Measurements from ENCODE around the gene SBDS.
"Not testable (repeated sequence)": the region's sequence is repeated elsewhere in the genome, so short reads cannot be mapped to it uniquely, and the experiment has no call there.

The SBDS gene

DNA sequence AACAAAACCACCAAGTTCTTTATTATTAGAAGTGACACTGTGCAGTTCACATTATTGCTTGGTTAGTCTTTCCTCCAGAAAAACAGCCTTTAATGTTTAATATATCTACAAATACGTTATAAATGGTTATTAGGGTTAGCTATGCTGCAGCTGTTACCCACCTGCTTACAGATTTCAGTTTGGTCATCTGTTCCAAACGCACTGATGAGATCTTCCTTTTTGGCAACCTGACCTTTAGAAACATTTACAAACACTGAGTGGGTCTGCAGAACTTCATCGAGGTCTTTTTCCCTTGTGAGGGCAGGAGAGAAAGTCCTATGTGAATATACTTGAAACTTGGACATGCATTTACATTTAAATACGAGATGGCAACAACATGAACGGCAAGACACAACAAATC lies 1.3 kb downstream of the SBDS start:
- DNase-seq: not testable (repeated sequence)

DNA sequence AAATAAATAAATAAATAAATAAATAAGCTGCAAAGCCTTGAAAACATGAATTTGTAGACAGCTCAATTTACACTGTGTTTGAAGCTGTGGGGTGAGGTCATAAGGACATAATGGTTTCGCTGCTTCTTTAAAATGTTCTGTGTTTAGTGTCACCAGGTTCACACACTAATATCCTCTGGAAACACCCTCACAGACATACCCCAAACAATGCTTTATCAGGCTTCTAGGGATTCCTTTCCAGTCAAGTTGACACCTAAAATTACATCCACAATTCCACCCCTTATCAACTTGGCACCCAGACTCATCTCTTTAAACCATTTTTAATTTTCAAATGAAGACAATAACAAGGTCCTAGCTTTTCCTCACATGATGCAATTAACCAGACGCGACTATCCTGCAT lies 5.8 kb downstream of the SBDS start:
- not testable (repeated sequence) for DNase-seq

DNA sequence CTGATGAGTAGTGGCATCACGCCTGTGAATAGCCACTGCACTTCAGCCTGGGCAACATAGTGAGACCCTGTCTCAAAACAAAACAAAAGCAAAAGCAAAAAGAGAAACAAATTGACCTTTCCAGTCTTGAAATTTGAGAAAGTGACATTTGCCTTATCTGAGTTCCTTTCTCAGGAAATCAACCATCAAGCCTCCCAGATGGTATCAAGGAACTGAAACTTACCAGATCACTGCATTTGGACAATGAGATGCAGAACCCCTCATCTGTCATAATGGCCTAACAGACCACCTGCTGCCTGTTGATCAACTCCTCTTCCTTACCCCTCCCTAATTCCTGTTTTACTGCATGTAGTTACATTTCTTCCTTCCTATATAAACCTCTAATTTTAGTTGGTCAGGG lies 15.1 kb downstream of the SBDS start:
- DNase-seq: not testable (repeated sequence)

DNA sequence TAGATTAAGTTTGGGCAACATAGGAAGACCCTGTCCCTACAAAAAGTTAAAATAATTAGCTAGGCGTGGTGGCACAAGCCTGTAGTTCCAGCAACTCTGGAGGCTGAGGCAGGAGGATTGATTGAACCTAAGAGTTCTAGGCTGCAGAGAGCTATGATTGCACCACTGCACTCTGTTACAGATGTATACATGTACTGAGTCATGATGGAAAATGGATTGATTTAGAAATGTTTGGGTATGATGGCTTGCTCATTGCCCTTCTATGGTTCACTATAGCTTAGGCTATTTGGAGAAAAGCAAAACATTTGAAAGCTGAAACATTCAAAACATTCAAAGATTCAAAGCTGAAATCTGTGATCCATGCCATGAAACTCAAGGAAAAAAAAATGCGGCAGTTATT lies 16.4 kb downstream of the SBDS start:
- DNase-seq: not testable (repeated sequence)

DNA sequence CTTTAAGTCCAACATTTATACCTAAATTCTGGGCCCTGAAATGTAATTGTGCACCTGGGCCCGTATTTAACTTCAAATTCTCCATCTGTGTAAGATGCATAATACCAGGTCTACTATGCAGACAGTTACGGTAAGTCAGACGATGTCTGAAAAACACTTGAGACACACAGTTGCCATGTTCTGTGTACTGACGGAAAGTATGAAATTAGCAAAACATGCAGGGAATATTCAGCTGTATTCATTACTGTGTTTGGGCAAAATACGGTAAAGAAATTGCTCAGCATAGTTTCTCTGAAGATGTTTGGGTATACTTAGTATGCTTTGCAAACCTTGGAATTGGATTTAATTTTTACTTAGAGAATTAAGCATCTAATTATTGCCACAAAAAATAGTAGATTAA lies 17.1 kb downstream of the SBDS start:
- DNase-seq: not testable (repeated sequence)

DNA sequence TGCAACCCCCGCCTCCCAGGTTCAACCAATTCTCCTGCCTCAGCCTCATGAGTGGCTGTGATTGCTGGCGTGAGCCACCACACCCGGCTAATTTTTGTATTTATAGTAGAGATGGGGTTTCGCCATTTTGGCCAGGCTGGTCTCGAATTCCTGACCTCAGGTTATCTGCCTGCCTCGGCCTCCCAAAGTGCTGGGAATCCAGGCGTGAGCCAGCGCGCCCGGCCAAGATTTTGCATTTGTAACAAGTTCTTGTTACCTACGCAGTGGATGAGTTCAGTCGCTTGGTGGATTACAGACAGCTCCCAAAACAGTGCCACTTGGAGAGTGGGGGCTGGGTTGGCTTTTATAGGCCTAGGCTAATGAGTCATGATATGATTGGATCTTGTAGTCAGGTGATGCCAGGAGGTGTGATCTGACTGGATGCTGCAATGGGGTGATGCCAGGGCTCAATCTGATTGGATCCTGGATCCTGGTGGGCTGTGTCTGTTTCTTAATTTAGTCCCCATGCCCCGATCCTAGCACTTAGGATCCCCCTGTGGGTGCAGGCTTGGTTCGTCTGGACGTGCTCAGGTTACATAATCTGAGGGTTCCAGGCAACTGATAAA lies 20.3 kb downstream of the SBDS start:
- no peak for DNase-seq

DNA sequence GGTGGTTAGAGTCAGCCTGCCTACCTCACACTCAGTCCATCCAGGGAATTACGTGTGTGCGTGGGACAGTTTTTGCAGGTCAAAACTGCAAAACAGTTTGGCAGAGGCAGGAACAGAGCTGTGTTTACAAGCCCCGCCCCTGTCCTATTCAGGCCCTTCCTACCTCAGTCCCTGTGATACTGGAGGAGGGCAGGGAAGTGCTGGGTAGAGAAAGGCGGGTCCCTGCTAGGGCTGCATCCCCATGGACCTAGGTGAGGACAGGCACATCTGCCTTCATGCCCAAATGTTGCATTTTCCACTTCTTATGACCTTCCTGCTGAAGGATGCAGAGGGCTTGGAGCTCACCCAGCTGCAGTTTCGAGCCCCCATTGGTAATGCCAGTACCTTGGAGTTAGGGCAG lies 25.1 kb downstream of the SBDS start:
- no peak for DNase-seq

DNA sequence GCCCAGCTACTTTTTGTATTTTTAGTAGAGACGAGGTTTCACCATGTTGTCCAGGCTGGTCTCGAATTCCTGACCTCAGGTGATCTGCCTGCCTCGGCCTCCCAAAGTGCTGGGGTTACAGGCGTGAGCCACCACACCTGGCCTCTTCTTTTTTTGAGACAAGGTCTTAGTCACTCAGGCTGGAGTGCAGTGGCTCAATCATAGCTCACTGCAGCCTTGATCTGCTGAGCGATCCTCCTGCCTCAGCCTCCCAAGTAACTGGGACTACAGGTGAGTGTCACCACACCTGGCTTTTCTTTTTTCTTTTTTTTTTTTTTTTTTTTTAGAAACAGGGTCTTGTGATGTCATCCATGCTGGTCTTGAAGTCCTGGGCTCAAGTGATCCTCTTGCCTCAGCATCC lies 26.4 kb downstream of the SBDS start:
- not testable (repeated sequence) for DNase-seq

DNA sequence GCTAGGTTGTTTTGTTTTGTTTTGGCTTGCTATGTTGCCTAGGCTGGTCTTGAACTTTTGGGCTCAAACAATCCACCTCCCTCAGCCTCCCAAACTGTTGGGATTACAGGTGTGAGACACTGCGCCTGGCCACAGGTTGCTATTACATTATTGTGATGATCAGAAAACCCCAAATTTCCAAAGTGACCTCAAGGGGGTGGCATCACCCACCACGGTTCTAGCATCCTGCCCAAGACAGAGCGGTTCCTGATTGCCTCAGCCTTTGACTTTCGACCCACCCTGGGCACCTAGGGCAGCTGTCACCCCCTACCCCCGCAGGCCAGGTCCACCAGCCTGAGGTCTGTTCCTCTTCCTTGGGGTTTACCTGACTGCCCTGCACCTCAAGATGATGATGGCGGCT lies 28.4 kb downstream of the SBDS start:
- DNase-seq: no peak

DNA sequence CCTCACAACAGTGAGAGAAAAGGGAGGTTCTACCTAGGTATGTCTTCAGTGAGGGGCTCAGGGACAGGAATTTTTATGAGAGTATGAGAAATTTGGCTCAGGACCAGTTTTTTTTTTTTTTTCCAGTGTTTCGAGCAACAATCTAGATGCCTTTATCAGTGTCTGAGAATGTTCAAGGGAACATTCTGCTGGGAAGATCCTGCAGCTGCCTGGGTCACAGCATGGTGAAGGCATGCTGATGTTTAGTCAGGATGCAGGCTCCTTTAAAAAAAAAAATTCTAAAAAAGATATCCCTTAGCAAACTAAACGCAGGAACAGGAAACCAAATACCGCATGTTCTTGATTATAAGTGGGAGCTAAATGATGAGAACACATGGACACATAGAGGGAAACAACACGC lies 31.0 kb downstream of the SBDS start:
- DNase-seq: no peak

DNA sequence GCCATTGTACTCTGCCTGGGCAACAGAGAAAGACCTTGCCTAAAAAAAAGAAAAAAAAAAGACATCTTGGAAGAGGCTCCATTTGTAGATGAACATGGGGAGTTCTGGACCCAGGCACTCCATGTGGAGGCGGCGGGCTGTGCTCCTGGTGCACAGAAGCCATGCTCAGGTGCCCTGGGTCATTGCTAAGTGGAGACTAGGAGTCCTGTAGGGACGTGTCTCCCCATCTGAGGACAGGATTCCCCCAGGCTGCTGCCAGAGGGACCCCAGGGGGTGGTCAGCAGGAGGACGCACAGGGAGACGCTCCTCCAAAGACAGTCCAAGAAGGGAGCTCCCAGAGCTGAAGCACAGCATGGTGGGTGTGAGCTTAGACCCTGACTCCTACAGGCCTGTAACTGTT lies 34.3 kb downstream of the SBDS start:
- DNase-seq: no peak

DNA sequence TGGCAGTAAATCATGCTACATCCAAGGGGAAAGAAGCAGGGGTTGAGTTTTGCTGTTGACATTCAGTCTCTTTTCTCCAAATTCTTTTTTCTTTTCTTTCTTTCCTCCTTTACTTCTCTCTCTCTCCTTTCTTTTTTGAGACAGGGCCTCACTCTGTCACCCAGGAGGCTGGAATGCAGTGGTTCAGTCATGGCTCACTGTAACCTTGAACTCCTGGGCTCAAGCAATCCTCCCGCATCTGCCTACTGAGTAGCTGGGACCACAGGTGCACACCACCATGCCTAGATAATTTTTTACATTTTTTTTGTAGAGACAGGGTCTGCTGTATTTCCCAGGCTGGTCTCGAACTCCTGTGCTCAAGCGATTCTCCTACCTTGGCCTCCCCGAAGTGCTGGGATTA lies 35.2 kb downstream of the SBDS start:
- no peak for DNase-seq

DNA sequence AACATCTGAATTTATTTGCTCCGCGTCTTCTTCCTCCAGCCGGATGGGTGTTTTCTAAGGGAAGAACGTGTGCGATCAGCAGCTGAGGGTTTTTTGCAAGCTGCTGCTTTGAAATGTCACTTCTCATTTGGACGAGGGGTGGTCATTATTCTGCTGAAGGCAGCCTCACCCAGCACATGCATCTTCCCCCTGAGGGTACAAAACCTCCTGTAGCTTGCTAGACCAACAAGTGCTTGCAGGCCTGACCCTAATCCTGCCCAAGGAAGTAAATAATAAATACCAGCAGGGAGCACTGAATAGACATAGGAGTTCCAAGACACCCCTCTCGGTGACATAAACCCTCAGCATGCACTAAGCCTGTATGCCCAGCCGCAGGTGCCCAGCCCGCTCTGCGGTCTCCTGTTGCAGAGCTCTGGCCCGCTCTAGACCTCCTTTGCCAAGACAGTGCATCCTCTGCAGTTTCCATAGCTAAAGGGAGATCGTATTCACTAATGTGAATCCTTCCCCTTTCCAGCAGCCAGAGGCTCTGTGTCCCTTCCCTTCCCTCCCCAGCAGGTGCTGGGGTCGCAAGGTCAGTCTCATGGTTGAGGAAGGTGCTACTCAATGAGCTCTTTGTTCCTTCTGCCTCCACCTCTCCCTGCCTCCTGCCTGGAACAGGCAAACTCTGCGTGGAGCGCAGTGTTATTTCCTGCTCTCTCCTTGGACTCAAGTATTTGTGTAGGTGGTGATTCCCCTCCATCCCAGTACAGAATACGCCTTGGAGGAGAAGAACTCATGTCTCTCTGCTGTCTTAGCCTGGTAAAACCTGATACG lies 36.6 kb downstream of the SBDS start:
- no peak for DNase-seq

DNA sequence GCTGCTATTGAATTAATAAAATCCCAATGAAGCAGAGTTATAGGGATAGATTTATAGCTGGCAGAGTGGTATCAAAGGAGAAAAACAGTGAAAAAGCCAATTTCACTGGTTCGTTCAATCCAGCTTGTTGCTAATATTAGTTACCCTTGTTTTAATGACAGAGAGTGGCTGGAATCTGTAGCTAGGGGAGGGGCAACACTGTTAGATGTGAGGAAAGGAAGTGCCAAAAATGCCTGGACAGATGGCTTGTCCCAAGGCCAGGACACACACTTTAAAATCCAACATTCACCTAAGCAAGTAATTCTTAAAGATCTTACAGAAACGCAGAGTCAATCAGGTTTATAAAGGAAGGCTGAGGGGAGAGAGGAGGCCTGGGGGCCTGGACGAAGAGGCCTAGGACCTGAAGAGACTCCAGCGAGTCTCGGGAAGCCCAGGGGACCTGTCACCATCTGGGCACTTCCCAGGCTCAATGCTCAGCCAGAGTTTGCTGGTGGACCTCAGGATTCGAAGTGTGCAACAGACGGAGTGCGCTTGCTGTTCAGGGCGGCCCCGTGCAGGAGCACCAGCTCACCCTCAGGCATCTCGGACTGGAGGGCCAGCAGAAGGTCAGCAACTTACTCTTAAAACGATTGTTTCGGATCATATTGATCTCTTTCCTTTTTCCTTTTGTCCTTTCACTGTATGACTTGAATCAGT lies 37.6 kb downstream of the SBDS start:
- DNase-seq: no peak

DNA sequence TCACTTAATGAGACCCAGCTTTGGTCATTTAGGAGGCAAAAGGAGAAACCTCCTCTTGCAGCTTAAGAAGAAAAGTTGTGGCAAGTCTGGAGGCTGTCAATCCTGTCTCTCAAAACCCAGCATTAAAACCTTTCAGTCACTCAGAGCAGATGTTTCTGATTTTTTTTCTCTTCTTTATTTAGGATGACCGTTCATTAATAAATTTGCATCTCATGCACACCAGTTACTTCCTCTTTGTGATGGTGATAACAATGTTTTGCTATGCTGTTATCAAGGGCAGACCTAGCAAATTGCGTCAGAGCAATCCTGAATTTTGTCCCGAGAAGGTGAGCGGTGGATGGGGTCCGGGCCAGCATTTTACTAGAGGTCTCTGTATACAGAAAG lies 42.4 kb downstream of the SBDS start:
- no peak for DNase-seq

DNA sequence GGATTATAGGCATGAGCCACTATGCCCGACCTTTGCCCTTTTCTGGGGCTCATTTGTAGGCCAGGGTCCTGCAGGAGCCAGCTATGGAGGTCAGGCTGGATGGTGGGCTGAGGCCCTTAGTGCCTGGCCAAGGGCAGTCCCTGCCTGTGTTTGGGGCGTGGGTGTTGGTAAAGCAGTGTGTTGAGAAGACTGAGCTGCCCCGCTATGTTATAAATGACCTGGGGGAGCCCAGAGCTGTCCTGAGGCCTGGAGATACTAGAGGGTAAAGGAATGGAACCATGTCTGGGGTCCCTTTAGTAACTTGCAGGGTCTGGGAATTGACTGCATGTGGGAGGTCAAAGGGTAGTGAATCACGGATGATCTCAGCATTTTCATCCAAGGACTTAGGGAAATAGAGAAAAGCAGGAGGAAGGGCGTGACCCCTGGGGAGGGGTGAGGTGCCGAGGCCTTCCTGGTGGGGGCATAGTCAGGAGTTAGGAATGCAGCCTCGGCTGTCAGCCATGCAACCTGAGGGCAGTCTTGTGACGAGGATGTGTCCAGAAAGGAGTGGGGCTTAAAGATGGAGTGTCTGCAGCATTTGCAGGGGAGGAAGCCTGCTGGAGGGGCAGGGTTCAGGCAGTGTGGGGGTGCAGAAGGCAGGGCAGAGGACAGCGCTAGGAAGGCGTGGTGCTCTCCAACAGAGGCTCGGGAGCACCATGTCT lies 42.9 kb downstream of the SBDS start:
- DNase-seq: no peak

DNA sequence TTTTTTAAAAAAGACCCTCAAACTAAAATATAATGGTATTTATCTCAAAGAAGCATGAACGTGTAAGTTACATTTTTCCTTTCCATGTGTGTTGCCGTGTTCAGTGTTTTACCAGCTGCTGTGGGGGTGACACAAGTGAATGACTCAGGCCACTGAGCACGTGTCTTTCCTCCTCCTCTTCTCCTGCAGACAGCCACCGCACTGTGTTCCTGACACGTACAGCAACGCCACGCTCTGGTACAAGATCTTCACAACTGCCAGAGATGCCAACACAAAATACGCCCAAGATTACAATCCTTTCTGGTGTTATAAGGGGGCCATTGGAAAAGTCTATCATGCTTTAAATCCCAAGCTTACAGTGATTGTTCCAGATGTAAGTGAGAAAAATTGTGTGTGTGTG lies 44.6 kb downstream of the SBDS start:
- DNase-seq: no peak

DNA sequence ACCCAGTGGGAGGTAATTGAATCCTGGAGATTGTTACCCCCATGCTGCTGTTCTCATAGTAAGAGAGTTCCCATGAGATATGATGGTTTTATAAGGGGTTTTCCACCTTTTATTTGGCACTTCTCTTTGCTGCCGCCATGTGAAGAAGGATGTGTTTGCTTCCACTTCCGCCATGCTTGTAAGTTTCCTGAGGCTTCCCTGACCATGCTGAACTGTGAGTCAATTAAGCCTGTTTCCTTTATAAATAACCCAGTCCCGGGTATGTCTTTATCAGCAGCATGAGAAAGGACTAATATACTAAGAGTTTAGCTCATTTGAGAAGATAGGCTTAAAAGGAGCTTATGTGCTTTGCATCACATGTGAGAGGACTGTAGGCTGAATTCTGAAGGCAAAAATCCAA lies 45.1 kb downstream of the SBDS start:
- no peak for DNase-seq

DNA sequence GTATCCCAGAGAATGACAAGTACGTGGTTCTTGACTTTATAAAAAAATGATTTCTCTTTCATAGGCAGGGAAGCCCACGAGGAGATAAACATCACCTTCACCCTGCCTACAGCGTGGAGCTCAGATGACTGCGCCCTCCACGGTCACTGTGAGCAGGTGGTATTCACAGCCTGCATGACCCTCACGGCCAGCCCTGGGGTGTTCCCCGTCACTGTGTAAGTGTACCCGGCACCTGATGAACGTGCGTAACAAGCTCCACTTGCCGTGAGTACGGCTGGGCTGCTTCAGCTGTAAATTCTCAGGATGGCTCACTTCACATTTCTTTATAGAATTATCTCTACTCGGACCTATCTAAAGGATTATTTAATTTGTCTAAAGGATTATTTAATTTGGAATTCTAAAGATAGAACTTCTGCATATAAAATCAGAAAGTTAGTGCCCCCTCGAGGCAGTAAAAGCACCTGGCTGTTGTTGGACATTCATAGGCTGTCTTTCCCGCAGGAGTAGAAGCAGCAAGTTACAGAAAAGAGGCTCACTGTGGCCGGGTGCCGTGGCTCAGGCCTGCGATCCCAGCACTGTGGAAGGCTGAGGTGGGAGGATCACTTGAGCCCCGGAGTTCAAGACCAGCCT lies 46.8 kb downstream of the SBDS start:
- no peak for DNase-seq

DNA sequence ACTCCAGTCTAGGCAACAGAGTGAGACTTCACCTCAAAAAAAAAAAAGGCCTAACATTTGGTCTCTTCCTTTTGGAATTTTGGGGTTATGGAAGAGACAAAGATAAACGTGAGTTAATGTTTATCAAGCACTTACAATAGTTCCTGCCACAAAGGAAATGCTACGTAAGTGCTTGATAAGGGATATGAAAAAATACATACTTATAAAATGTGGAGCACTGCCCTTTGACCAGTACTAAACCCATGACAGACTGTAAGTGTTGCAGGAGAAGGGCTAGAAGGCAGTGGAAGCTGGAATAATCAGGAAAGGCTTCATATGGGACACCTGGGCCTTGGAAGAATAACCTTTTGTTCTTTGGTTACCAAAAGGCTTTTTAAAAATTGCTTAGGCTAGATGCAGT lies 48.8 kb downstream of the SBDS start:
- no peak for DNase-seq

DNA sequence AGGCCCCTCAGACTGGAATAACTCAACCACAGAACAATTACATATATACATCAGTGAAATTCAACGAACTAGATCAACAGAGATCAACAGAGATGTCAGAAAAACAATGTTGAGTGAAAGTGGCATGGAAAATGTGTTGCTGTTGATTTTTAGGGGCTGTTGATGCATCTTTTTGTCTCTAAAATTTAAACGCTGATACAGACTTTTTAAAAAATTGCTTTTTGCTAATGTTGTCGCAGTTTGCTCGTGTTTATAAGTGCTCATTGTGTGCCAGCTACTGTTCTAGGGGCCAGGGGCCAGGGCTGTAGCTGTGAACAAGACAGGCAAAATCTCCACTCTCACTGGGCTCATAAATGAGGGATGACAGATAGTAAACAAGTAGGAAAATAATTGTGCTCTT lies 56.1 kb downstream of the SBDS start:
- DNase-seq: no peak

DNA sequence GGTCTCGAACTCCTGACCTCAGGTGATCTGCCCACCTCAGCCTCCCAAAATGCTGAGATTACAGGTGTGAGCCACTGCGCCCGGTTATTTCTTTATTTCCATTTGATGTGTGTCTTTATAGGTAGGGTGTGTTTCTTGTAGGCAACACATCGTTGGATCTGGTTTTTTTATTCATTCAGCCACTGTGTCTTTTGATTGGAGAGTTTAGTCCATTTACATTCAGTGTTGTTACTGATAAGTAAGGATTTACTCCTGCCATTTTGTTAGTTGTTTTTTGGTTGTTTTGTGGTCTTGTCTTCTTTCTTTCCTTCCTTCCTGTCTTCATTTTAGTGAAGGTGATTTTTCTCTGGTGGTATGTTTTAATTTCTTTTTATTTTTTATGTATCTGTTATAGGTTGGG lies 57.4 kb downstream of the SBDS start:
- no peak for DNase-seq
